ENCODE measurements around the gene TIMP3. TPM values are rescaled to one million over a fixed set of nuclear protein-coding genes. Genes with fewer than 3 reads are reported as not detected.

Gene TIMP3
- total and polyA plus RNA-seq, 5 experiments from 2014 or later, result 0.10 TPM; not detected in 4

DNA sequence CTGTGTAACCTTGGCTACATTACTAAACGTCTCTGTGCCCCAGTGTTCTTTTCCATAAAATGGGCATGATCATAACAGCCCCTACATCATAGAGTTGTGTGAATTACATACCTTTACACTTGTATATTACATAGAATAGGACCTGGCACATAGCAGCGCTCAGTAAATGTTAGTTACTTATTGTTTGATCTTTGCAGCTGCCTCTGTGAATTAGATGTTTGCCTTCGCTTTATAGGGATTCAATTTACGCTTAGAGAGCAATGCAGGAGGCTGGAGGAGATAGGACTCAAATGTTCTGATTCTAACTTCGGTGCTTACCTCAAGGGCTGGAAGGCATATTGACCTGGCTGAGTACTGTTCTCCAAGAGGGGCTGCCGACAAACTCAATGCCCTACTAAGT is 10.4 kb upstream of the TIMP3 start:
- H3K4me3 Mint-ChIP-seq, result no peak overlapping the region
- H3K36me3 Mint-ChIP-seq, result no peaks in the 10 kb centered on the region
- POLR2A ChIA-PET, result no interaction called here
- DNase-seq (no peak), ATAC-seq (no peak)
- H3K27ac Mint-ChIP-seq, result no peak overlapping the region
- no peaks in the 10 kb centered on the region for H3K9me3 Mint-ChIP-seq
- peaks cover 0 to 7% (median 3%) of the 10 kb centered on the region in 5 donors for H3K27me3 Mint-ChIP-seq
- H3K4me1 Mint-ChIP-seq, result peaks cover 0 to under 1% (median 0%) of the 10 kb centered on the region in 4 donors

DNA sequence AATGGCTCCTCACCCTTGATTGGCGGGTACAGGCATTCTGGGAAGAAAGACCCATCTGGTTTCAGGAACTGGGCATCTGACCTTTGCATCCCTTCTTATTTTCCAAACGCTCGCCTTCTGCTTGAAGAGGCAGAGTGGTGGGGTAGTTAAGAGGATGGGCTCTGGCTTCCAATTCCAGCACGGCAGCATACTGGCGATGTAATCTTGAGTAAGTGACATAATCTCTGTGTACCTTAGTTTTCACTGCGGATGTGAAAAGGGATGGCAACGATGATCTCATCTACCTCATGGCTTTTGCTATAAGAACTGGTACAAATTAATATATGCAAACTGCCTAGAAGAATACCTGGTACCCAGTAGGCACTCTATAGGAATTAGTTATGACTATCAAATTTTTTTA is 10.0 kb upstream of the TIMP3 start:
- ATAC-seq (no peak), DNase-seq (no peak)
- Mint-ChIP-seq H3K27me3 (peaks cover 0 to 7% (median 3%) of the 10 kb centered on the region in 5 donors), H3K9me3 (no peaks in the 10 kb centered on the region), H3K4me1 (peaks cover 0 to 3% (median 1%) of the 10 kb centered on the region in 4 donors), H3K36me3 (no peaks in the 10 kb centered on the region), H3K27ac (no peak overlapping the region), H3K4me3 (no peak overlapping the region)
- POLR2A ChIA-PET, result no interaction called here

DNA sequence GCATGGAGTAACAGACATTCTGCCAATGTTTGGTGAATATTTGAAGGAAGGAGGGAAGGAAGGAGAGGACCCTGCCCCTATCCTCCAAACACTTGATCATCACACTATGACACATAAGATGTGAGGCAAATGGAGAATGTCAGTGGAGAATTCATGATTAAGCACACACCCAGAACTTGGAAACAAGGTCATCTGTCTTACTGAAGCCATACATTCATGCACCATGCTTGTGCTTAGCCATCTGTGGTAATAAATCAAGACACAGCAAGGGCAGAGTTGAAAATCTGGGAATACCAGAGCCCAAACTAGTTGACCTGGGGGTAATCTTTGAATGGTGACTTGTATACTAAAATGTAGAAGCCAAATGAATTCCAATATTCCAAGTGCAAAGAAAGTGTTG is 7.9 kb upstream of the TIMP3 start:
- no peak for ATAC-seq
- Mint-ChIP-seq H3K27ac (no peak overlapping the region), H3K4me1 (peaks cover 0 to 12% (median 8%) of the 10 kb centered on the region in 4 donors), H3K4me3 (no peak overlapping the region), H3K36me3 (no peaks in the 10 kb centered on the region), H3K27me3 (peaks cover 3 to 18% (median 10%) of the 10 kb centered on the region in 5 donors), H3K9me3 (no peaks in the 10 kb centered on the region)
- no peak for DNase-seq
- POLR2A ChIA-PET, result no interaction called here

DNA sequence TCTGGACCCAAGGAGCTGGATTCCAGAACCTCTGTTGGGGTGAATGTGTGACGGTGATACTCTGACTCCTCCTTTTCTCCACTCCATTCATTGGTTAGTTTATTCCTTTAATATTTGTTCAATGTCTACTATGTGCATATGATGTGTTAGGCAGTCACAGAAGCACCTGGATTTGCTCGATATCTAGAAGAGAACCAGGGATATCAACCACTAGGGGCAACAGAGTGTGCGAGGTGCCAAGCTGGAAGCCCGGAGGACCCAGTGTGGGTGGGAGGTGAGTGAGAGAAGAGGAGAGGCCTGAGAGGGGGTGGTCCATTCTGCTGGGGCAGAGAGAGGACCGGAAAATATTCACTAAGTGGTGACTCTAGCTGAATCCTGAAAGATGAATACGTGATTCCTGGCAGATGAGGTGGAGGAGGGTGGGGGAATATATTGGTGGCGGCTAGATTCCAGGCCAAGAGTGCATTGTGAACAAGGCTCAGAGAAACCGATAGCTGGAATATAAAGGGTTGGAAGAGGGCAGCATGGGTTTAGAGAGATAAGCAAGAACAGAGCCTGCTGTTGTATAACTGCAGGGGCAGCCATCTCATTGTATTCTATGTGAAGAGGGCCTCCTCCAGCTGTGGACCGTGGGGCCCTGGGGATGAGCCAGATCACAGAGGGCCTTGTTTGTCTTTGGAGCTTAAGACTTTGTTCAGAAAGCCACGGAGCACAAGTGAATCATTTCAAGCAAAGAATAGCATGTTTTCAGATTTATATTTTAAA is 6.9 kb upstream of the TIMP3 start:
- Mint-ChIP-seq H3K4me1 (peaks cover 0 to 12% (median 8%) of the 10 kb centered on the region in 4 donors), H3K36me3 (no peaks in the 10 kb centered on the region), H3K27me3 (peaks cover 4 to 26% (median 21%) of the 10 kb centered on the region in 5 donors), H3K9me3 (no peaks in the 10 kb centered on the region), H3K4me3 (no peak overlapping the region), H3K27ac (peak overlapping the region in 1 of 10 donors; percentile 41)
- POLR2A ChIA-PET, result no interaction called here
- DNase-seq, result no peak
- ATAC-seq, result no peak

DNA sequence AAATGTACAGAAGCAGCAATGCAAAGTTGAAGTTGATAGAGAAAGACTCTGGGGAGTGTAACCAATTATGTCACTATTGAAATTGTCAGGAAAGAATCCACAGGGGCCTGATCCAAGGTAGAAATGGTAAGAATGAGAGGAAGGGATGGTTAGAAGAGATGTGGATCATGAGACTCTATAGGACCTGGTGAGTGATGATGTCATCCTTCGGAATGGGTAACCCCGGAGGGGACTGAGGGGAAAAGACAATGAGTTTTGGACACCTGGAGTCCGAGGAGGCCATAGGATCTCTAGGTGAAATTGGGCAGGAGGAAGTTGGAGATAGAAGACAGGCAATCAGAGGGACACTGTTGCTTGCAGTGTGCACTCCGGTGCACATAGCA is 6.3 kb upstream of the TIMP3 start:
- POLR2A ChIA-PET, result no interaction called here

DNA sequence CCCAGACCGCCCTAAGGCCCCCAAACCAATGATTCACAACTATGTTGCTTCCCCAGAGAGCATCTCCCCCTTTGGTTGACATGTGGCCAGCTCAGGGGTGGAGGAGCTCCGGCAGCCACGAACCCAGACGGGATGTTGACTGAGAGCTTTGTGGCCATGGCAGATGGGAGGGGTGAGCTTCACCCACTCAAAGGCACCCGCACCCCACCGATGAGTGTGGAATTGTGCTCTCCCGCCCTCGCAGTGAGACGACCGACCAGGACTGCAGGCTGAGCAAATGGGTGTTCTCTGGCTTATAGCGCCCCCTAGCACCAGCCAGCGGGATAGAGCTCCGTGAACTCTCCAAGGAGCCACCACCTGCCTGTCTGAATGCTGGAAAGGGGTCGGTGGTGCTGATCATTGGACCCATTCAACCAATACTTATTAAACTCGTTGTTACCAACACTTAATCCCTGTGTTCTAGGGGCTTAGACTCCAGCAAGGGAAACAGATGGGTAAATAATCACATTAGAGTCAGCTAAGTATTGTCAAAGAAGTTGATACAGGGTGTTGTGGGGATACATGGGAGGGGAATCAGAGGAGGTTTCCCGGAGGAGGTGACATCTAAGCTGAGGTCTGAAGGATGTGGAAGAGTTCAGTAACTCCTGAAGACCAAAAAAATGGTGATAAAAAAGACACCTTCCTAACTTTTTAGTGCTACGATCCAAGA is 4.5 kb upstream of the TIMP3 start:
- peaks cover 12 to 41% (median 38%) of the 10 kb centered on the region in 5 donors for H3K27me3 Mint-ChIP-seq
- POLR2A ChIA-PET, result interaction anchor here (0.7 to 1.0 kb wide), 2 partner anchors 16 to 137 kb away, joined by 3 to 4 read pairs; no protein-coding TSS in a partner anchor
- H3K4me3 Mint-ChIP-seq, result peak overlapping the region in 1 of 10 donors; percentile 11
- no peak overlapping the region for H3K27ac Mint-ChIP-seq
- H3K9me3 Mint-ChIP-seq, result no peaks in the 10 kb centered on the region
- ATAC-seq, result peak; percentile 80 to 81
- peaks cover 0 to 20% (median 11%) of the 10 kb centered on the region in 4 donors for H3K4me1 Mint-ChIP-seq
- H3K36me3 Mint-ChIP-seq, result no peaks in the 10 kb centered on the region
- peak; percentile 38 to 78 (median 54) for DNase-seq

More for the DNA sequence above, 6.3 kb upstream of the TIMP3 start:
- Mint-ChIP-seq H3K9me3 (no peaks in the 10 kb centered on the region), H3K4me3 (no peak overlapping the region), H3K27ac (peak overlapping the region in 1 of 10 donors; percentile 41), H3K4me1 (peaks cover 0 to 12% (median 8%) of the 10 kb centered on the region in 4 donors), H3K27me3 (peaks cover 6 to 31% (median 26%) of the 10 kb centered on the region in 5 donors), H3K36me3 (no peaks in the 10 kb centered on the region)
- DNase-seq, result no peak
- ATAC-seq, result no peak

DNA sequence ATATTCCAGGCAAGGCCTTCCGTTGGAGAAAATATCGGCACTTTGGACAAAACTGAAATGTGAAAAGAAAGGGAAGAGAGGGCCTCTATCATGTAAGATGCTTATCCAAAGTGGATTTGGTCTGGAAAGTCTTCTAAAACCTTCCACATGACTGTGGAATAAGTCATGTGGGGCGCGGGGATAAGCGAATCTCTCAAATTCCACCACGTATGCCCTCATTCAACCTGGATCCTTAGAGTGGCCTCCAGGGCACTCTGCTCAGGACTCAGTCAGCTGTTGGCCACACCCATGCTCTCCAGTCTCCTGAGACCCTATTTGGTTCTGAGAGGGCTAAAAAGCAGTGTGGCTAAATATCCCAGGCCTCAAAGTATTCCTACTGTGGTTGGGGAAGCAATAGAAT is 2.0 kb upstream of the TIMP3 start:
- H3K36me3 Mint-ChIP-seq, result no peaks in the 10 kb centered on the region
- H3K4me3 Mint-ChIP-seq, result peak overlapping the region in 1 of 10 donors; percentile 8
- H3K4me1 Mint-ChIP-seq, result peaks cover 5 to 31% (median 11%) of the 10 kb centered on the region in 4 donors
- no peak overlapping the region for H3K27ac Mint-ChIP-seq
- no peak for DNase-seq
- no peak for ATAC-seq
- POLR2A ChIA-PET, result no interaction called here
- peaks cover 27 to 66% (median 57%) of the 10 kb centered on the region in 5 donors for H3K27me3 Mint-ChIP-seq
- peaks cover 0 to 2% (median 0%) of the 10 kb centered on the region in 9 donors for H3K9me3 Mint-ChIP-seq

DNA sequence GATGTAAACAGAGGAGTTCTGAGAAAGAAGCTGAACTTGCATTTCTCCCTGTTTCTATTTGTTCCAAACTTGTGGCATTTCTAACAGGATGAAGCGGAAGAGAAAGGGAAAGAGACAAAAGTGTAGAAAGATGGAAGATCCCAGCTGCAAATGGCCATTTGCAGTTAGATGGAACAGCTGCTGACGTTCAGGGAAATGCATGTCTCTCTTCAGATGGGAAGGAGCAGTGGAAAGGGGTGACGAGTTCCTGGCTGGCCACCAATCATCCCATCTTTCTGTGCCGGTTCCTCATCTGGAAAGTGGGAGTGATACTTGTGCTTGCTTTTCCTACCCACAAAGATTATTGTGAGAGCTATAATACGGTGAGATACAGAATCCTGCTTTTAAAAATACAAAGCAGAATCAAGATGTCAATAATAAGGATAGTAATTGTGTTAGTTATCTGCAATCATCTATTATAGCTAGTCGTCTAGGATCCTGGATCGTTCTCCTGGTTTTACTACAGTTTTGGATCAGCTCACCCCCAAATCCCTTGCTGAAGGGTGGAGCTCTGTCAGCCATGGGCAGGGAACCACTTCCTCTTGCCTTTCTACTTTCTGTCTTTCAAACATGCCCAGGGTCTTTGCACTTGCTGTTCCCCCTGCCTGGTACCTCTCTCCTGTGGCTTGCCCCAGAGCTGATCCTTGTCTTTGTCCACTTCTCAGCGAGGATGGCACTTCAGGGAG is 1.2 kb upstream of the TIMP3 start:
- H3K4me1 Mint-ChIP-seq, result peaks cover 5 to 31% (median 11%) of the 10 kb centered on the region in 4 donors
- POLR2A ChIA-PET, result no interaction called here
- H3K36me3 Mint-ChIP-seq, result no peaks in the 10 kb centered on the region
- peaks cover 29 to 73% (median 61%) of the 10 kb centered on the region in 5 donors for H3K27me3 Mint-ChIP-seq
- ATAC-seq (no peak), DNase-seq (no peak)
- H3K9me3 Mint-ChIP-seq, result peaks cover 0 to 2% (median 0%) of the 10 kb centered on the region in 9 donors
- no peak overlapping the region for H3K27ac Mint-ChIP-seq
- peak overlapping the region in 1 of 10 donors; percentile 10 for H3K4me3 Mint-ChIP-seq

DNA sequence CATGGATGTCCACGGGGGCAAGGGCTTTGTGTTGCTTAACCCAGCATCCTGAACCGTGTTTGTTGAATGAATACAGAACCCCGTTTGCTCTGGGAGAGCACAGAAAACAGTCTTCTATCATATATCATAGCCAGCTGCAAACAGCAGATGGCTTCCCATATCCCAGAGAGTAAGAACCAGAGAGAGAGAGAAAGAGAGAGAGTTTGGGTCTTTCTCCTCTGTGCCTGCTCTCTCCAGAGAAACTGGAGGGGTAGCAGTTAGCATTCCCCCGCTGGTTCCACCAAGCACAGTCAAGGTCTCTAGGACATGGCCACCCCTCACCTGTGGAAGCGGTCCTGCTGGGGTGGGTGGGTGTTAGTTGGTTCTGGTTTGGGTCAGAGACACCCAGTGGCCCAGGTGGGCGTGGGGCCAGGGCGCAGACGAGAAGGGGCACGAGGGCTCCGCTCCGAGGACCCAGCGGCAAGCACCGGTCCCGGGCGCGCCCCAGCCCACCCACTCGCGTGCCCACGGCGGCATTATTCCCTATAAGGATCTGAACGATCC is 440 bp upstream of the TIMP3 start:
- H3K4me3 Mint-ChIP-seq, result peak overlapping the region in 6 of 10 donors; percentile 31 to 53 (median 48)
- peaks cover 5 to 31% (median 11%) of the 10 kb centered on the region in 4 donors for H3K4me1 Mint-ChIP-seq
- POLR2A ChIA-PET, result no interaction called here
- DNase-seq (no peak), ATAC-seq (no peak)
- peaks cover 0 to 2% (median 0%) of the 10 kb centered on the region in 9 donors for H3K9me3 Mint-ChIP-seq
- H3K27ac Mint-ChIP-seq, result no peak overlapping the region
- H3K27me3 Mint-ChIP-seq, result peaks cover 32 to 80% (median 66%) of the 10 kb centered on the region in 5 donors
- H3K36me3 Mint-ChIP-seq, result no peaks in the 10 kb centered on the region

DNA sequence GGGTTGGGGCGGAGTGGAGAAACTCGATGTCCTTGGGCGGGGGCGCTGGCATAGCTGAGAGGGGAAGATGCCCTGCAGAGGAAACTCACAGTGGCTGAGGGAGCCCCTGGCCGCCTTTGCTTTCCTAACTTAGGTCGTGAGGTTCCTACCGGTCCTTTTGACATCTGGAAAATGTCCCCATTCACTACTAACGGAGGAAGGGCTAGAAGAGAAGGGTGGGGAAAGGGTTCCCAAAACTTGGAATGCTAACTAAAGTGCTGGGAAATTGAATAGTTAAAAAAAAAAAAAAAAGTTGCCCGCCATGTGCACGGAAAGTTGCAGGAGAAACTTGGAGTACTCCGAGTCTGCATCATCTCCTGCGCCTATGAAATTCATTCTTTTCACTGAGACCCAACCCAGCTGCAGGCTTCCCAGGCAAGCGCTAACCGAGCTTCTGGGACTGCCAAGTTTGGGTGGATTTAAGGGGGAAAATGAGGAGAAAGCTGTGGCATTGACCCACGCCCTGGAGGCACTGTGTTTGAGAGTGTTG is 796 bp downstream of the TIMP3 start:
- peak overlapping the region in 1 of 10 donors; percentile 74 for H3K27ac Mint-ChIP-seq
- H3K4me1 Mint-ChIP-seq, result peaks cover 2 to 20% (median 5%) of the 10 kb centered on the region in 4 donors
- DNase-seq, result no peak
- no peak for ATAC-seq
- peak overlapping the region in 6 of 10 donors; percentile 13 to 53 (median 28) for H3K4me3 Mint-ChIP-seq
- POLR2A ChIA-PET, result no interaction called here
- peaks cover 32 to 80% (median 61%) of the 10 kb centered on the region in 5 donors for H3K27me3 Mint-ChIP-seq
- peaks cover 0 to 2% (median 0%) of the 10 kb centered on the region in 9 donors for H3K9me3 Mint-ChIP-seq
- no peaks in the 10 kb centered on the region for H3K36me3 Mint-ChIP-seq

DNA sequence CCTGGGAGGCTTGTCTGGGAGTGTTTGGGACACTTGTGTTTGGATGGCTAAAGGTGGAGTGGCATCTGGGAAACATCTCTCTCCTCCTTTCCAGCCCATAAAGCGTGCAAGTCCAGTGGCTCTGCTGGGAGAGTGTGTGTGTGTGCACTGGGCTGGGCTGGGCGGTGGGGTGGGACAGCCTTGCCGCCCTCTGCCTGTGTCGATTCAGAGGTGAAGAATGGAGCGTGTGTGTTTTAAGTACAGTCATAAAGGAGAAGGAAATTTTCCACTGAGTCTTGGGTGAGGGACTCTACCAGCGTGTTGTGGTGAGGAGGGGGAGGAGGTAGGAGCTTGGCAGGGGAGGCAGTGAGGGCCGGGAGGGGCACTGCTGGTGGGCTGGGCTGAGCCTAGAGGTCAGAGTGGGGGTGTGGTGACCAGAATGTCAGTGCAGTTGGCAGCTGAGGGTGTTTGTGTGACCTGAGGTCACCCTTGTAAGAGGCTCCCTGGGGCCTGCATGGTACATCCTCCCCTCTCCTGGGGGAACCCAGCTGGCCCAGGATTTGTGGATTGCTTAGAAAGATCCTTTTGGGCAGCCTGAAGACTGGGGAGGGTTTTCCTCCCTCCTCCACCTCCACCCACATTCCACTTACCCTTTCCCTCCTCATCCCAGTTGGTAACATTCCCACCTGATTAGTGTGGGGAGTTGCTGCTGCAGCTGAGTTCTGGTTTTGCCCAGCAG is 1.7 kb downstream of the TIMP3 start:
- DNase-seq (no peak), ATAC-seq (no peak)
- peak overlapping the region in 1 of 10 donors; percentile 34 for H3K4me3 Mint-ChIP-seq
- POLR2A ChIA-PET, result interaction anchor here (0.6 kb wide), 1 partner anchor 148 kb away, joined by 3 read pairs; no protein-coding TSS in a partner anchor
- H3K4me1 Mint-ChIP-seq, result peaks cover 2 to 20% (median 5%) of the 10 kb centered on the region in 4 donors
- H3K9me3 Mint-ChIP-seq, result peaks cover 0 to 2% (median 0%) of the 10 kb centered on the region in 9 donors
- H3K36me3 Mint-ChIP-seq, result no peaks in the 10 kb centered on the region
- H3K27me3 Mint-ChIP-seq, result peaks cover 32 to 76% (median 54%) of the 10 kb centered on the region in 5 donors
- H3K27ac Mint-ChIP-seq, result no peak overlapping the region
